HG03521 (cell line): ENCODE measurements around the gene GNAI3.

ENCODE experiments used
- ATAC-seq: cut with Tn5 transposase; IDR thresholded peaks from one replicate; pipeline ENCODE4 v1.9.1; 2021; ENCODE audit warnings: mild to moderate bottlenecking, moderate library complexity; ENCODE audit not compliant: unreplicated experiment

Gene GNAI3

DNA sequence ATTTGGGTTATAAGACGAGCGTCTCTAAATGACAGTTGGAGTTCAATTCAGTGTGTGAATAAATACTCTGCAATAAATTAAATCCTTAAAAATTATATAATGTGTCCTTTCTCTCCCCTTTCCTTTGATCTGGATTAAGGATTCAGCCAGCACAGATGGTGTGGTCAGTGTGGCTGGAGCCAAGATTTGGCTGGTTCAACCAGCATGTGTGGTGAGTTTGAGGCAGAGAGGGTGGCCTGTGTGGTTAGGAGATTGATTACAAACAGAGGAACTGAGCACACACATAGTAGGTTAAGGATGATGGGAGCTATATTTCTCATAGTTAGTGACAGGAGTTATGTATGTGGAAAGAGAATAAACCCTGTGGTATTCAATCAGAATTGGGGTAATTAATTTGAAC, 24.7 kb upstream of the GNAI3 start:
- ATAC-seq = no peak

- no peak for ATAC-seq
Observed at GRCh38 chr1:109527098-109527811, 21.2 kb upstream of the GNAI3 start.

DNA sequence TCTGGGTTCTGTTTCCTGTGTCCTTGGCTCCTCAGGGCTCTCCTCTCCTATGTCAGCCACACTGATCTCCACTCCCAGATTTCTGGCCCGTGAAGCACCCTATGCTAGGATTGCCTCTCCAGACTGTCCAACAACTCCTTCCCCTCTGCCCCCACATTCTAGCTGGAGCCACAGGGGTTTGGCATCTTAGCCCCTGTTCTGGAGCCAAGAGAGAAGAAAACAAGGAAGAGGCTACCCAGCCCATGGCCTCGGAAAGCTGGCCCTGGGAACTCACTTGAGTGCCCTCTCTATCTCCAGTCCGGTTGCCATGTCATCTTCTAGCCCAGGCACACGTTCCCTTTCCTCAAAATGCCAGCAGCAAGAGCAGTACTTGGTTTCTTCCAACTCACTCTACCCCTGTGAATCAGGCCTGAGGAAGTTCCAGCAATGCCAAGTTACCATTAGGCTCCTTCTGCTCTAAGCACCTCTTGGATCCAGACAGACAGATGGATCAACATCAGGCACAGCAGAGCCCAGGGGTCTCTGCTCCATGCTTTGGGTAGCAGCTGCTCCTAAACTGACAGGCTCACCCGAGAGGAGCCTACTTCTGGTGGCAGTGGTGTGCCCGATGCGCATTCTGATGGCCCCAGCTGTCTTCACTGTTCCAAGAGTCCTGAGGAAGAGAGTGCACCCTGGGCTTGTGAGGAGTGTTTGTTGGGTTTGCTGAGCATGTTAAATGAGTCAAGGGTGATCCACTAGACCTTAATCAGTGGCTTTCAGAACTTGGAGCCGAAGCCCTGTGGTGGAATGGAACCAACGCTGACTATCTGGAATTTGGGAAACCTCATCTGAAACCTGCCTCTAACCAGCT, 20.3 kb upstream of the GNAI3 start:
- ATAC-seq = no peak

DNA sequence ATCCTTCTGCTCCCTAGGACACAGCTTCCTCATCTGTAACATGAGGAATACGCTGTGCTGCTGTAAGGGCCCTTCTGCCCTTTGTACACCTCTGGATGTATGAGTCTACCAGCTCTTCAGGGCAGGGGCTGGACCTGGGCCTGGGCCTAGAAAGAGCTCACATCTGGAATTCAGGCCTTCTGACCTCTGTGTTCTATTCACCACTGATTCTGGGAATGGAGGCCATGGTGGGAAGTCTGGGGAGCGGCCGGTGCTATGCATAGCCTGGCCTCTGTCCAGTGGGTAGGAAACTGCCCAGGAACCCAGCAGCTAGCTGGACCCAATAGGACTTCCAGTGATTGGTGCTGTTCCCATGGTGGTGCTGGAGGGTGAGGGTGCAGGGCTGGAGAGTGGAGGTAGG, 19.7 kb upstream of the GNAI3 start:
- ATAC-seq = no peak

DNA sequence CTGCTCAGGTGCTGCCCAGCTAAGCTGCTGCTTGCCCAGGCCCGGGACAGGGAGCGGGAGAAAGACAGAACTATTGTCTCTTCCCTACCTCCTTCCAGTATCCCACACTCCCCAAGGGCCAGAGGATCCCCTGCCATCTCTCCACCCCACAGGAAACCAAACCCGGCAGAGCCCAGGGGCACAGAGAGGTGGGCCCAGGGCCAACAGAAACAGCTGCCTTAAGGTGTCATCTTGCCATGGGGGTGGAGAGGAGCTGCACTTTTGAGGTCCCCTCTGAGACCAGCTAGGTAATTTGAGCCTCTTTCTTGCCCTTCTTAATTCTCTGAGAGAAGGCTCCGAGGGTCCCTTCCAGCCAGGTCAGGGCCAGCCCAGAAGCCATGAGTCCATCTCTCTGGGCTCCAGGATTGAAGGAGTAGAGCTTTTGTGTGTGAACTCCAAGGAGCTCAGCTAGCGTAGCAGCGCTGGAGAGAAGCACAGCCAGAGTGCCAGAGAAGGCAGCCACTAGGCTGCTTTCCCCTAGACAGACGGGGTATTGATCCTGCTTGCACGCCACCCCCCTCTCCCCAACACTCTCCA, 18.4 kb upstream of the GNAI3 start:
- ATAC-seq = no peak

- ATAC-seq = no peak
Observed at GRCh38 chr1:109530457-109531087, 17.8 kb upstream of the GNAI3 start.

DNA sequence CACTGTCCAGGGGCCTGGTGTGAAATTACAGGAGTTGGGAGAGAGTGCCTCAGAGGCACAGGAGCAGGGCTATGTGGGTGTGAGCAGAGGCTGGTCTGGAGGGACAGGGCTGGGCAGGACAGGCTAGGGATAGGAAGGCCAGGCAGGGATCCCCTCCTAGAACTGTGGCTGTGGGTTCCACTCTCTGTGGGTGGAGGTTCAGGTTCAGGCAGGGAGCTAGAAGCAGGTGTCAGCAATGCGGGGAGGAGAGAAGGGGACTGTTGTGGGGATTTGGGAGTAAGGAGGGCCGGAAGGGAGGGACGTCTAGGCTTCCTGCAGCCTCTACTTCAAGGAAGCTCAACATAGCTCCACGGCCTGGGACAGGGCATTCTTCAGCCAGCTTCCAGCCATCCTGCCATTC, 17.0 kb upstream of the GNAI3 start:
- ATAC-seq = no peak

DNA sequence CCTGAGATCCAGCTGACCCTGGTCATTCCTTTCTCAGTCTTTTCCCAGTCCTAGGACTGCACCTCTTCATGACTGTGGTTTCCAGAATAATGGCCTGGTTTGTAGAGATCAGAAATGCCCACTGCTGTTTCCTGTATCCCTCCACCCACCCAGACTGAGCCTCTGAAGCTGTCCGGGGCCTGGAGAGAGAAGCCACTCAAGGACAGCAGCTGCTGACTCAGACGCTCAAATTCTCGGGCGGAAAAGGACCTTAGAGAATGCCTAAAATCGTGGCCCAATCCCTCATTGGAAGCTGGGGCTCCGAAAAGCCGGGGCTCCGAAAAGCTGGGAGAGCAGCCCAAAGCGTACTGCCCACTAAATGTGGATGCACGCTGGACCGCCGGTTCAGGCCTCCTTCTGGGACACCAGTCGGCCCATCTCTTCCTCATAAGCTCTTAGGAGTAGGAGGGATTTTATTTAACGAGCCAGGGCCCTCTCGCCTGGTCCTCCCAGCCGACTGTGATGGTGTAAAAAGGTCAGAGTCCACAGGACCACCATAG, 16.5 kb upstream of the GNAI3 start:
- ATAC-seq = no peak

- ATAC-seq = no peak
Observed at GRCh38 chr1:109532365-109533136, 15.9 kb upstream of the GNAI3 start.

DNA sequence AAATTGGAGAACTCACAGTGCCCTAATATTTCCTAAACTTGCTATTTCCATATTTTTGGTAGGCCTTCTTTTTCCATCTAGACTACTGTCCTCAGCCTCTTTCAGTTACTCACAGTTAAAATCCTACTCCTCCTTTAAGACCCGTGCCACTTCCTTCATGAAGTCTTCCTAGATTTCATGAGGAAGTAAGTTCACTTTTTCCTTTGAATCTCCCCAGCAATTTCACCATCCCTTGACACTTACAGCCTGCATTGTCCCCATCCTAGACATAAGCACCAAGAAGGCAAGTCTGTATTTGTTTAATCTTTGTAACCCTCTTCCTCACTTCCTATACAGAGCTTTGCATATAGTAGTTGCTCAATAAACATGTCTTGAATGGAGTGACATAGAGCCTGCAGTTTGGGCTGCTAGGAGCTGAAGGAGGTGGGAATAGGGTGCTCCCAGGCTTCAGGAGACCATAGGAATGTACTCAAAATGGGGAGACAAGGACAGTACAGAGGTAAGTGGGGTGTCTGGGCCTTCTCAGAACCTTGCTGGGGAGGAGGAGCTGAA, 14.0 kb upstream of the GNAI3 start:
- ATAC-seq = no peak

DNA sequence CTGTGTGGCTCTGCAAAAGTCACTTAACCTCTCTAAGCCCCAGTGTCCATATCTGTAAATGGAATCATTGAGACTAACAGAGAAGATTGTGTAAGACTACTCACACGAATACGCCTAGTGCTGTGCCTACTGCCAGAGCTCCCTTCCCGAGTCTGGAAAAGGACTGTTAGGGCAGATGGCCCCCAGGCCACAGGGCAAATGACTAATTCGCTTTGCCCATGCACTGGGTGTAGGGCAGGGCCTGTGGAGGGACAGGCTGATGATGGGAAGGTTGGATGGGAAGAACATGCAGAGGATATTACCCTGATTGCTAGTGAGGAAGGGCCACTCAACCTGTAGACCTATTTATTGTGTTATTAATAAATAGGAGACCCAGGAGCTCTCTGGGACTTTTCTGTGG, 12.9 kb upstream of the GNAI3 start:
- no peak for ATAC-seq

GRCh38 chr1:109535971-109536491, 12.4 kb upstream of the GNAI3 start:
- ATAC-seq = no peak

DNA sequence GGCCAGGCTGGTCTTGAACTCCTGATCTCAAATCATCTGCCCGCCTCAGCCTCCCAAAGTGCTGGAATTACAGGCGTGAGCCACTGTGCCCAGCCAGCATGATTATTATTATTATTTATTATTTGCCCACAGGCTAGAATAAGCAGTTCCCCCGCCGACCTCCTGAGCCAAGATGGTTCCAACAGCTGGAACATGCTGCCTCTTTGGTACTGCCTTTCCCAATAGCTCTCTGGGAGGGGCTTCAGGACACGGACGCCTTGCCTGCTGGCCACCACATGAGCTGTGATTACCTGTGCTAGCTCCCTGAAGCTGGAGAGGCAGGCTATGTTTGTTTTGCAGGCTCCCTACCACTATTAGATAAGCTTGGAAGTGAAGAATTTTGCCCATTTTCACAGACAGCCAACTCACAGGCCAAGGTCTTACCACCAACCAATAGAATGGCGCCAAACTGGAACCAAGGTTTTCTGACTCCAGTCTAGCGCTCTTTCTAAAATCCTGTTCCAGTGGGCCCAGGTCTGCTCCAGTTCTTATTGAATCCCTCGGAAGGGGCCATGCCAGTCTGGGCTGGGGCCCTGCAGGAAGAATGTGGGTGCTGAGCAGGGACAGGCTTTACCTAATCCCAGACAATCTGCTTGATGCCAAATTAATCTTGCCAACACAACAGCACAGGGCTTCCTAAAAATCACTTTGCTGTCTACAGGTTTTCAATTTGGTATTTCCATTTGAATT, 10.8 kb upstream of the GNAI3 start:
- ATAC-seq = no peak

- ATAC-seq = no peak
Observed at GRCh38 chr1:109538827-109539555, 9.4 kb upstream of the GNAI3 start.

DNA sequence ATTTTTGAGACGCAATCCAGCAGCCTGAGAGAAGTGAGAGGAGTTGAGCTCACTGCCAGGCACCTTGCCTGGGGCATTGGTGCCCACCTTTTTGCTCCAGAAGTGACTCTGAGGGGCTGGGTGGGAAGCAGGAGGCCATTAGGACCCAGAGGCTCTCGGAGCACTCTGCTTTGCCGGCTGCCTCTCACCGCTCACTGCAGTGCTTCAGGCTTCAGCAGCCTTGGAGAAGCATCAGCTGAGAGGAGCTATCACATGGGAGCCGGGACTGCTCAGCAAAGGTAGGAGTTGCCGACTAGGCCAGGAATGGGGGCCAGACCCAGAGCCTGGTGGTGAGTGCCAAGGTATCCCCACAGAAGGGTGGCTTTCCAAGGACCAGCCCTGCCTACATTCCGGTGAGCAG, 8.7 kb upstream of the GNAI3 start, which contains the start of gene GPR61:
Gene GPR61 (plus strand): TSS at position 197 of the 400 bp plus-strand sequence. CDS start 3,151 bp downstream, outside the sequence.
- ATAC-seq = no peak

DNA sequence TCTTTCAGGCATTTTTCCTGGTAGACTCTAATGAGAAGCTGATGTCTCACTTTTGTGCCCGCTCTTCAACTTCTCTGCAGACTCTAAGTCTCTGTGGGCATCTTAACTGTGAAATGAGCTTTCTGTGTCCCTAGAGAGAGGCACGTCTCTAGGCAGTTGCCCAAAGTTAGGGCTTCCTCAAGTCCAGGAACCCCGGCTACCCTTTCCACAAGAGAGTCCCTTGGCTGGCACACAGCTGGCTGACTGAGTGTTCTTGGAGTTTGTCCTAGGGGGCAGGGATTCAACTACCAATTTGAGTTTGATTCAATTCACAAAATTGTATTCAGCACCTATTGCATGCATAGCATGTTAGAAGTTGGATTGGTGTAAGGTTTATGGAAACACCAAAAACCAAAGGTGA, 7.3 kb upstream of the GNAI3 start:
- ATAC-seq = no peak

GRCh38 chr1:109542657-109543056, 5.8 kb upstream of the GNAI3 start:
- no peak for ATAC-seq

GRCh38 chr1:109543283-109543987, 5.0 kb upstream of the GNAI3 start:
- no peak for ATAC-seq
